DMS53 (cell line): ENCODE data around the gene TRAPPC2L.

Experiments
- DNase-seq: peaks from one replicate; lab custom pipeline; 2025; lab: John Stamatoyannopoulos, UW

The TRAPPC2L gene

DNA sequence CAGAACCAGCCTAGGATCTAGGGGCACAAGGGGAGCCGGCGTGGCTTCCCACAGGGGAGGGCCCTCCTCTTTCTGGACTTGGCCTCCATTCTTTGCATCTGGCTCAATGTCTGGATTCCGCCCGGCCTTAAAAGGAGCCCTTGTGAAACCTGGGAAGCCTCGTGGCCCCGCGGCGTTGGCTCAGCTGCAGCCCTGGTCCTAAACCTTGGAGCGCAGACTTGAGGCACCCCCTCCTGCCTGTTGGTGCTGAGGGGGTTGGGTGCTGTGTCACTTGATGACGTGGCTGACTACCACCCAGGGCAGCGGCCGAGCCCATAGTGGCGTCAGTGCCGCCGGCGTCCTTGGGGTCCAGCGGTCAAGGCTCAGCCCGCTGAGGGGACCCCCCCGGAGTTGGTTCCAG lies 4.4 kb downstream of the TRAPPC2L start:
- no peak for DNase-seq

- no peak for DNase-seq
Measured at GRCh38 chr16:88862968-88863367, 6.0 kb downstream of the TRAPPC2L start.

GRCh38 chr16:88863426-88863825 lies 6.5 kb downstream of the TRAPPC2L start:
- no peak for DNase-seq

DNA sequence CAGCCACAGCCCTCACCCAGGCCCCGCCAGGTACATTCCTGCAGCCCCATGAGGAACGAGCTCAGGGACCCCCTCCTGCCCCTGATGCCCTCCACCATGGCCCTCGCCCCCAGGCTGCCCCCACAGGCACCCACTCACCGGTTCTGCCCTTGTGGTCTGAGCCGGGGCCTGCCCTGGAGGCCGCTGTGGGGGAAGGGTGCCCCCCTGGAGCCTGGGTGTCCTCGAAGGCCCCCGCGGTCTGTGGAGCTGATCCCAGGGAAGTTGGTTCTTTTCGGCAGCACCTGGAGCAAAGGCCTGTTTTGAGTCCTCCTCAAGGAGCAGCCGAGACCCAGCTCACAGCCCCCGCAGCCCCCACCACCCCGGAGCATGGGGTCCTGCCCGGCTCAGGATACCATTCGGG lies 7.2 kb downstream of the TRAPPC2L start:
- no peak for DNase-seq

DNA sequence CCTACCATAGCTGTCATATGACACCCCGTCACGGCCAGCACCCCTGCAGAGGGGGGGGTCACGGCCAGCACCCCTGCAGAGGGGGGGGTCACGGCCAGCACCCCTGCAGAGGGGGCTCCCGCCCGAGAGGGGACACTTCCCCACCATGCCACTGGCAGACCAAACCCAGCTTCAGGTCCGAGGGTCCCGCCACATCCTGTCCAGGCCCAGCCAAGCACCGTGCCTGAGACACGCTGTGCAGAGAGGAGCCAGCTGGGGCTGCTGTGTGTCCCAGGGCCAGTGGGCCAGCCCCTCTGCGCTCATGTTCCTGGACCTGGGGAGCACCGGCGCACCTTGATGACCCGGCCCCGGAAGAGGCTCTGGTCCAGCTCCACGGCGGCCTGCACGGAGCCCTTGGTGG lies 7.6 kb downstream of the TRAPPC2L start:
- DNase-seq, result no peak

GRCh38 chr16:88865310-88865709 lies 8.4 kb downstream of the TRAPPC2L start:
- no peak for DNase-seq

GRCh38 chr16:88865742-88866141 lies 8.8 kb downstream of the TRAPPC2L start:
- DNase-seq, result peak; percentile 16

- DNase-seq, result peak; percentile 72
Measured at GRCh38 chr16:88866151-88866920, 9.4 kb downstream of the TRAPPC2L start, which contains the start of gene PABPN1L. Gene PABPN1L, minus strand, starts transcription at chr16:88866660. Its CDS starts 54 bp downstream, at chr16:88866606.

DNA sequence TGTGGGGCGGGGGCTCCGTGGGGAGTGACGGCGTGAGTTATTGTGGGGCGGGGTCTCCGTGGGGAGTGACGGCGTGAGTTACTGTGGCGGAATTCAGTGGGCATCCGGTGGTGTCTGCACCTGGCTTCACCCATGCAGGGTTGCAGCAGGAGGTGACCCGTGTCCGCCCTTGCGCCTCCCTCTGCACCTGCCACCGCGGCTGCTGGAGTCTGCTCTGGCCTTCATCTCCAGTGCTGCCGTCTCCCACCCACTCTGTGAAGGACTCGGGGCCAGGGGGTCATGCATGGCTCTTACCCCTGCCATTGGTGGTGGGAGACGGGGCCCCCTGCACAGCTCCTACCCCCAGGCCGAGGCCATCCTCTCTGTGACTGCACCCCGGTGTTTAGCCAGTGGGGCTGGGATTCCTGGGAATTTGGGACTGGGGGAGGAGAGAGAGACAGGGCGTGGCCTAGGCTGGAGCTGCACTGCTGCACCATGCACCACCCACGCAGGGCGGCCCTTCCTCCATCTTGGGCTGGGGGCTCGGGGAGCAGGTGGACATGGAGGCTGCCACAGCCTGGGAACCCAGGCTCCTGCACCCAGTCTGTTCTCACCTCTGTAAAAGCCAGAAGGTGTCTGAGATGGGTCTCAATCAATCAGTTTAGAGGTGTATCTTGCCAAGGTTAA lies 10.8 kb downstream of the TRAPPC2L start:
- peak; percentile 46 for DNase-seq

GRCh38 chr16:88868974-88869672 lies 12.2 kb downstream of the TRAPPC2L start:
- no peak for DNase-seq

DNA sequence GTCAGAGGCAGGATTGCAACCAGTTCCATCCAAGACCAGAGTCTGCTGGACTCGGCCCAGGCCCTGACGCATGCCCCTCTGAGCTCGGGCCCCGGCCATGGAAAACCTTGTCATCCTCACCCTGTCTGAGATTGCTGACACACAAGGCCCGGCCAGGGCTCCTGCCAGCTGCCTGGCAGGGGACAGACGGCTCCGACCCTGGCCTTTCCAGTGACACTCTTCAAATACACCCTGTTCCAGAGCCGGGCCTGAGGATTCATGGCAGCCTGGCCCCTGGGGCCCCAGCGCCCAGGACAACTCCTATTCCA lies 12.7 kb downstream of the TRAPPC2L start:
- DNase-seq, result no peak

- peak; percentile 72 for DNase-seq
Measured at GRCh38 chr16:88870608-88871348, 13.9 kb downstream of the TRAPPC2L start.

DNA sequence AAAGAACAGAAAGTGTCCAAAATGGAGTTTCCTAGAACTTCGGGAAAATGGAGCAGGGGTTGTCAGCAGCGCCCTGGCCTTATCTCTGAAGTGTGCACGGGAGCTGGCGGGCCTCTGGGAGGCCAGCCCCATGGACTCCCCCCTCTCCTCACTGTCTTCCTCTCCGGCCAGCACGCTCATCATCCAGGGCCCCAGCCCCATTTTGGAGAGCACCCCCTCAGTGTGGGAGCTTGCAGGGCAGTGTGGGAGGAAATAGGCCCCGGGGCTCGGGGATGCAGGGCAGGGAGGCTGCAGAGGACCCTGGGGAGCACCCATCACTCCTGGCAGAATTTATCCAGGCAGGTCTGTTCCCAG lies 14.4 kb downstream of the TRAPPC2L start:
- DNase-seq, result no peak

DNA sequence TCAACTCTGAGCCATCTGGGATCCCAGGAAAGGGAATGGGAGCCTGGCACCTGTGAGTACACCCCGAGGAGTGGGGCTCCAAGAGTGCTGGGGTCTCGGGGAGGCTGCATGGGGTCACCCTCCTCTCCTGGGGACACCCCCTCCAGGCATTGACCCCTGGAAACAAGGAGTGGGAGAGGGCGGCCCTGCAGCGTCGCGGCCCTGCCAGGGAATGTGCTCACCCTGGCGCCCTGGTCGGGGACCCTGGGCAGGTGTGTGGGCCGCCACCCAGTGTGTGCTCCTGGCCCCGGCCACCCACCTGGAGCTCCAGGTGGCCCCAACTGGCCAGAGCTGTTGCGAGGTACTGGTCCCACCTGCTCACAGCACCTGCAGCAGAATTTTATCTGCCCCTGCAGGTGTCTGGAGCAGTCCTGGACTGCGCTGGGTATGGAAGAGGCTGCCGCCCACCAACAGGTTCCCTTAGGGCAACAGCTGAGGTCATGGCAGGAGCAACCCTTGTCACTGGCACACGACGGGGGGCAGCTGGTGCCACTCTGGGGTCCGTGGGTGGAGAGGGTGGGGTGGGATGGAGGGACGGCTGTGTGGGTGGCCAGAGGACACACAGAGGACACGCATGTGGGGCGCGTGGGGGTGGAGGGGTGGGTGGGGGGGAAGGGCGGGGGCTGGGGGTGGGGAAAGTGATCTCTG lies 14.9 kb downstream of the TRAPPC2L start:
- DNase-seq, result peak; percentile 30

DNA sequence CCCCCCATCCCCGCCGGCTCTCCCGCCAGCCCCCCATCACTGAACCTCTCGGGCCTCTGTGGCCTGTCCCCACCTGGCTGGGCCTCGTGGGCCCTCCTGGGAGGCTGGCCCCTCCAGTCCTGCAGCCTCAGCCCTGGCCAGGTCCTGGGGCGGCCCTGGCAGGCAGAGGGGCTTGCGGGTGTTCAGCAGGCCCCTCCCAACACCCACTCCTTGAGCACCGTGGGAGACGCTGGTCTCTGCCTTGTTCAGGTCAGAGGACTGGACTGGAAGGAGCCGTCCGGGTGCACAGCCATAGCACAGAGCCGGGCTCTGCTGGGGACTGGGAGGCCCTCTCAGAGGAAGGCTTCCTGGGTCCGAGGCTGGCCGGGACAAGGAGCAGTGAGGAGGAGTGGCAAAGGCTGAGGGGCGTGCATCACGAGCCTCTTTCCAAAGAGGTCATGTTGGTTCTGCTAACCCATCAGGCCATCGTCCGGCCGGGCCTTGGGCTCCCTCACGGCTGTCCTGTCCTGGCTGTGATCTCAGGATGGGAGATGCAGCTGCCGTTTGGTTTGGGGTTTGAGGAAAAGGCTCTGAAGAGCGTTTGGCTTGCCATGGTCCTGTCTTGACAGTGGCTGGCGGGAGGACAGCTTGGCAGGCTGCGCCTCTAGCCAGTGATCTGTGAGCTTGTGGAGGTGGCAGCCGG lies 15.9 kb downstream of the TRAPPC2L start:
- DNase-seq, result no peak

DNA sequence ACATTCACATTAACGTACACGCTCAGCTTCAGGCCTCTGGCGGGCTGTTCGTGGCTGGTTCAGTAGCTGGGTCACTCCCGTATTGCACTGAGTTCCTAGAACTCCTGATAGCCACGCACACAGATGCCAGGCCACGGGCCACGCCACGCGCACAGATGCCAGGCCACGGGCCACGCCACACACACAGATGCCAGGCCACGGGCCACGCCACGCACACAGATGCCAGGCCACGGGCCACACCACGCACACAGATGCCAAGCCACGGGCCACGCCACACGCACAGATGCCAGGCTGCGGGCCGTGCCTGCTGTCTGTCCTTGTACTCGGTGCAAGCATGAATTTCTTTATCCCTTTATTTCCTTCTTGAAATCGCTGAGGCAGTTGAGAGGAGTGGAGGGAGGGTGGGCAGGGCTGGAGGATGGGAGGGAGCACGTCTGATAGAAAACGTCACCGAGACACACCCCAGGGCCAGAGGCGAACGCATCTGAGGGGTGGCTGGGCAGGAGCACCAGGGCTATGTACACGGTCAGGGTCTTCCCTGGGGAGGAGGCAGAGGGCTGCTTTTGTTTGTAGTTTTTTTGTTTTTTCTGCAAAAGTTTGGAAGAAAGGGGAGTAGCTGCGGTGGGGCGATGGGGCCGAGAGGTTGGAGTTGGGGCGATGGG lies 18.1 kb downstream of the TRAPPC2L start:
- peak; percentile 13 for DNase-seq

DNA sequence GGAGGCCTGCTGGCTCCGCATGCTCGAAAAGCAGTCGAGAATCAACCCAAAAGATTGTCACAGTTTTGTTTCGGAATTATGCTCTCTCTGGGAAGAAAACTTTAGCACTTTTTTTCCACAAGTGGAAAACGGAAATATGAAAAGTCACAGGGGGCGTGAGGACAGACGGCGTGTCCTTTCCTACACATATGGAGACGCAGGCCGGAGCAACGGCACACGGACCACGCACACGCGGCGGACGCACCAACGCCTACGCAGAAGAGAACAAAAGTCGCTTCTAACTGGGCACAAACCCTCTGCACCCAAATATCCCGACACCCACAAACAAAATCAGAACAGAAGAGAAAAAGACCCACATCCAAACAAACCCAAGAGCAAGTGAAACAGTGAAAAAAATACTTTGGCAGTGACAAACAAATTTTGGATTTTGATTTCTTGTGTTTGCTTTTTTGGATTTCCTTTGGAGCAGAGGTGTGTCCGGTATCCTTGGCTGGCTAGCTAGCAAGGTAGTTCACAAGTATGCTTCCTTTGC lies 18.8 kb downstream of the TRAPPC2L start:
- no peak for DNase-seq

DNA sequence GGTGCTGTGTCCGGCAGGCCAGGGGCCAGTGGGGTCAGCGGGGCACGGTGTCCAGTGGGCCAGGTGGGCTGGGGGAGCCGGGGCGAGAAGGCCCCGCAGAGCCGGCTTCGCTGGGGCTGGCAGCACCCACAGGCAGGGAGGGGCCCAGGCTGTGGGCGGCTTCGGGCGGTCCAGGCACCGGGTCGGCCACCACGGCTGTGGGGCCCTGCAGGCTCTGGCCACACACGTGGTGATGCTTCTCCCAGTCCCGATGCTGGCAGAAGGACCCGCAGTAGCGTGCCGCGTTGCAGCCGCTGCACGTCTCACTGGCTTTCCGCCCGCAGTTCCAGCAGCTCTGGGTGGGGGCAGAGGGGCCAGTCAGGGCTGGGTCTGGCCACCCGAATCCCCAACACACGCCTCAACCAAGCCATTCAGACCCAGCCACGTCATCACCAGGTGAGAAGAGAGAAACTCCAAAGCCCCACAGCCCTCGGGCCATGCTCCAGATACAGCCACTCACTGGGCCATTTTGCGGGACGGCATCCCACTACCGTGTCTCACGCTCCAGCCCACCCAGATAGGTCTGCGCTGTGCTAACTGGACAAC lies 20.1 kb downstream of the TRAPPC2L start:
- DNase-seq, result no peak

DNA sequence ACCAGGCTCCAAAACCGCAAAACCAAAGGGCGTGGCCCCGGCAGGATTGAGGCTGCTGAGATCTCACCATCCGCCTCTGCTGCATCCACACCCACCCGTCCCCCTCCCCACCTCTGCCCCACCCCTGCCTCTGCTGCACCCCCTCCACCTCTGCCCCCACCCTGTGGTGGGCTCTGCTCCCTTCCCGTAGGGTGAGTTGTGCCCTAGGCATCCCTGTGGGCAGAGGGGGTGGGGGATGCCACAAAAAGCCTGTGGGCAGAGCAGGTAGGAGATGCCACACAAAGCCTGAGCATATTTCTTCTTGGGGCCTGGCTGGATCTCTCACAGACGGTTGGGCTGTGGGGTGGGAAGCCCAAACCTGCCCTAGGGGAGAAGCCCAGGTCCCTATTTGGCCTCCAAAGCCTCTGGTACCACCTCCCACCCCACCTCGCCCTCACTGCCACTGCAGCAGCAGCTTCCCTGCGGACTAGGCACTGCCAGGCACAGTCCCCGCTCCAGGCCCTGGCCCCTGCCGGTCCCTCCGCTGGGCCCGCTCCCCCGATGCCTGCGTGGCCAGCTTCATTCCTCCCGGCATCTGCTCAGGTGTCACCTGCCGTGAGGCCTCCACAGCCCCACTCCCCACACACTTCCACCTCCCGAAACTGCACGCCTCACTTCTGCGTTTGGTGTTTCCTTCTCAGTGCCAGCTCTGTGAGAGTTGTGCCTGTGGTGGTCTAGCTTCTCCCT lies 20.8 kb downstream of the TRAPPC2L start:
- DNase-seq, result no peak
